HCT116 (cell line): ENCODE data around the gene CRHBP. TPM values are rescaled to one million over a fixed set of nuclear protein-coding genes. Genes with fewer than 3 reads are reported as not detected.

Experiments used
- ATAC-seq: fragments of 200-7000 bp; cut with Tn5 transposase; 2 replicates; pipeline ENCODE4 v1.9.1; 2020; ENCODE audit warnings: mild to moderate bottlenecking, moderate library complexity
- BruUV-seq: library from RNA; stranded (reverse); fragments of 400-500 nt; replicated peaks from 2 replicates; lab custom pipeline; 2021; lab: Mats Ljungman, UMichigan
- CTCF ChIA-PET: fragments of 300-600 bp; sonication (Branson Sonifier 250); formaldehyde crosslinking; loops from one replicate; lab custom pipeline; 2021; ENCODE audit warnings: antibody characterized with exemption; lab: Charles Lee
- POLR2A ChIA-PET: fragments of 300-600, 350-600 bp; sonication (Branson Sonifier 250); formaldehyde crosslinking; loops from one replicate; lab custom pipeline; 2021; ENCODE audit warnings: antibody characterized with exemption; lab: Charles Lee
- RAD21 ChIA-PET, 2 experiments: fragments of 300-600 bp; sonication (Branson Sonifier 250); formaldehyde crosslinking; loops; one replicate each; lab custom pipeline; 2023; ENCODE audit warnings: low total read pairs in 2 of 2; ENCODE audit not compliant: uncharacterized antibody in 2 of 2, unreplicated experiment in 2 of 2, low non-redundant PET in 1 of 2; lab: Charles Lee
- DNase-seq: peaks from one replicate; pipeline ENCODE4 v3.0.0-alpha.2; 2010; ENCODE audit warnings: low read depth, low spot score
- H2AFZ ChIP-seq: fragments of 200-600 bp; shearing (Covaris generic), sonication (generic); 2 replicates; pipeline ENCODE4 v1.6.1; 2017; ENCODE audit warnings: low read depth, mixed run types, mixed read lengths, antibody characterized with exemption, low read length; ENCODE audit not compliant: poor library complexity, severe bottlenecking
- H3K27ac ChIP-seq: 2 replicates; pipeline ENCODE4 v1.5.1; 2012; ENCODE audit warnings: low read depth, low read length
- H3K27me3 ChIP-seq: fragments of 200-600 bp; sonication (generic); 2 replicates; pipeline ENCODE4 v1.6.1; 2016; ENCODE audit warnings: mixed run types, low read length, mixed read lengths; ENCODE audit not compliant: insufficient read depth
- H3K36me3 ChIP-seq, 2 experiments: fragments of 200-500 bp in 1 of 2; fragments of 200-600 bp in 1 of 2; sonication (Bioruptor generic) in 1 of 2; sonication (generic) in 1 of 2; 2 replicates each; pipeline versions ENCODE4 v1.5.1 to v1.6.1; 2014 to 2016; ENCODE audit warnings: low read length in 2 of 2, inconsistent platforms in 1 of 2, mixed read lengths in 1 of 2, mixed run types in 1 of 2; ENCODE audit not compliant: insufficient read depth in 2 of 2, control insufficient read depth in 1 of 2
- H3K4me1 ChIP-seq, 2 experiments: fragments of 200-600 bp in 1 of 2; sonication (generic) in 1 of 2; 2 replicates each; pipeline versions ENCODE4 v1.5.1 to v1.6.1; 2012 to 2017; ENCODE audit warnings: low read length in 2 of 2, inconsistent platforms in 1 of 2, mild to moderate bottlenecking in 1 of 2, mixed read lengths in 1 of 2, mixed run types in 1 of 2, moderate library complexity in 1 of 2; ENCODE audit not compliant: insufficient read depth in 2 of 2, control insufficient read depth in 1 of 2
- H3K4me2 ChIP-seq: fragments of 200-600 bp; sonication (generic); 2 replicates; pipeline ENCODE4 v1.6.1; 2017; ENCODE audit warnings: mixed run types, low read length, mixed read lengths
- H3K4me3 ChIP-seq, 2 experiments: fragments of 200-600 bp in 1 of 2; sonication (generic) in 1 of 2; replicated peaks in 1 of 2; 2 replicates each; pipeline ENCODE4 v1.5.1; 2011 to 2016; ENCODE audit warnings: low read length in 2 of 2, control low read depth in 1 of 2, low read depth in 1 of 2, mild to moderate bottlenecking in 1 of 2, mixed read lengths in 1 of 2, mixed run types in 1 of 2
- H3K79me2 ChIP-seq: fragments of 200-600 bp; sonication (generic); 2 replicates; pipeline ENCODE4 v1.6.1; 2017; ENCODE audit warnings: mild to moderate bottlenecking, mixed run types, low read length, moderate library complexity, mixed read lengths; ENCODE audit not compliant: insufficient read depth
- H3K9ac ChIP-seq: fragments of 200-600 bp; sonication (generic); 2 replicates; pipeline ENCODE4 v1.6.1; 2016; ENCODE audit warnings: low read length, mixed read lengths
- H3K9me2 ChIP-seq: fragments of 200-600 bp; sonication (generic), shearing (Covaris generic); 2 replicates; pipeline ENCODE4 v1.6.1; 2017; ENCODE audit warnings: mixed run types, mild to moderate bottlenecking, moderate library complexity; ENCODE audit not compliant: insufficient read depth
- H3K9me3 ChIP-seq, 2 experiments: fragments of 200-500 bp in 1 of 2; fragments of 200-600 bp in 1 of 2; sonication (Bioruptor generic) in 1 of 2; sonication (generic) in 1 of 2; 2 replicates each; pipeline ENCODE4 v1.6.1; 2014 to 2017; ENCODE audit warnings: low read length in 2 of 2, mixed read lengths in 2 of 2, inconsistent platforms in 1 of 2, low read depth in 1 of 2, mild to moderate bottlenecking in 1 of 2, mixed run types in 1 of 2, moderate library complexity in 1 of 2; ENCODE audit not compliant: control insufficient read depth in 1 of 2, insufficient read depth in 1 of 2
- H4K20me1 ChIP-seq: fragments of 200-600 bp; sonication (generic), shearing (Covaris generic); 2 replicates; pipeline ENCODE4 v1.6.1; 2017; ENCODE audit warnings: mixed run types, mild to moderate bottlenecking, moderate library complexity; ENCODE audit not compliant: insufficient read depth
- CBX3 ChIP-seq: IDR thresholded peaks from 2 replicates; pipeline ENCODE4 v1.6.1; 2012; ENCODE audit warnings: low read depth
- CEBPB ChIP-seq: IDR thresholded peaks from 2 replicates; pipeline ENCODE4 v1.6.1; 2012; ENCODE audit warnings: low read depth
- EGR1 ChIP-seq: IDR thresholded peaks from 2 replicates; pipeline ENCODE4 v1.6.1; 2012; ENCODE audit warnings: low read depth
- EZH2 ChIP-seq: fragments of 200-600 bp; sonication (generic); IDR thresholded peaks from 2 replicates; pipeline ENCODE4 v1.6.1; 2017; ENCODE audit warnings: antibody characterized with exemption, mixed run types
- POLR2A ChIP-seq: IDR thresholded peaks from 2 replicates; pipeline ENCODE4 v1.7.0; 2011; ENCODE audit warnings: borderline replicate concordance; ENCODE audit not compliant: insufficient read depth, insufficient read length; ENCODE audit errors: extremely low read depth
- POLR2AphosphoS5 ChIP-seq: IDR thresholded peaks from 2 replicates; pipeline ENCODE4 v1.6.1; 2011; ENCODE audit warnings: mild to moderate bottlenecking, low read depth, low read length, moderate library complexity
- RAD21 ChIP-seq: IDR thresholded peaks from 2 replicates; pipeline ENCODE4 v1.6.1; 2012; ENCODE audit warnings: low read depth, mild to moderate bottlenecking
- SP1 ChIP-seq: IDR thresholded peaks from 2 replicates; pipeline ENCODE4 v1.6.1; 2012; ENCODE audit warnings: low read depth
- SRF ChIP-seq: IDR thresholded peaks from 2 replicates; pipeline ENCODE4 v1.6.1; 2012; ENCODE audit warnings: low read depth
- TCF7L2 ChIP-seq: IDR thresholded peaks from 2 replicates; pipeline ENCODE4 v1.7.0; 2011; ENCODE audit warnings: borderline replicate concordance, inconsistent platforms; ENCODE audit not compliant: insufficient read depth, insufficient read length; ENCODE audit errors: extremely low read depth
- intact Hi-C: fragments of 100-400 bp; cut with micrococcal nuclease; formaldehyde crosslinking; loops from 2 replicates; pipeline ENCODE4 v1.10.0; 2022
- total RNA-seq: library from RNA; stranded (reverse); gene quantifications from one replicate; pipeline ENCODE4 v1.2.1, GENCODE V29; 2021; ENCODE audit not compliant: unreplicated experiment
- TF ChIP-seq, protein P1 (sequence below): IDR thresholded peaks from 2 replicates; pipeline ENCODE4 v1.6.1; 2011; ENCODE audit warnings: mild to moderate bottlenecking, low read length, moderate library complexity; ENCODE audit not compliant: insufficient replicate concordance; ENCODE audit errors: extremely low read depth
- TF ChIP-seq, protein P2 (sequence below): IDR thresholded peaks from 2 replicates; pipeline ENCODE4 v1.6.1; 2012; ENCODE audit warnings: low read depth
- TF ChIP-seq, protein P3 (sequence below): IDR thresholded peaks from 2 replicates; pipeline ENCODE4 v1.6.1; 2012

Gene CRHBP
- total RNA-seq, 1 experiment from 2014 or later = not detected

DNA sequence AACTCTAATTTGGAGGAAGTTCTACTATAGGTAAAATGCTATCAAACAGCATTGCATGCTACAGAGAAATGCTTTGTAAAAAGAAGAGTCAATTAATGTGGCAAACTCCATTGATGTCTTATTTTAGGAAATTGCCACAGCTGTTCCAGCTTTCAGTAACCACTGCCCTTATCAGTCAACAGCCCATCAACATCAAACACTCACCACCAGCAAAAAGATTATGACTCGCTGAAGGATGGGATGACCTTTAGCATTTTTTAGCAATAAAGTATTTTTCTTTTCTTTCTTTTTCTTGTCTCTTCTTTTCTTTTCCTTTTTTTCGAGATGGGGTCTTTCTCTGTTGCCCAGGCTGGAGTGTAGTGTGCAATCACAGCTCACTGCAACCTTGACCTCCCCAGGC, 26.0 kb downstream of the CRHBP start:
- Histone ChIP-seq H3K9me3 (no peaks in the 10 kb centered on the region), H3K9ac (no peak overlapping the region), H3K4me3 (no peak overlapping the region), H3K9me2 (no peaks in the 10 kb centered on the region), H3K79me2 (no peaks in the 10 kb centered on the region), H3K36me3 (no peaks in the 10 kb centered on the region), H4K20me1 (no peaks in the 10 kb centered on the region), H3K4me1 (no peaks in the 10 kb centered on the region), H3K27me3 (no peaks in the 10 kb centered on the region), H3K27ac (no peak overlapping the region), H3K4me2 (no peak overlapping the region), H2AFZ (no peak overlapping the region)
- CTCF ChIA-PET = no interaction called here
- intact Hi-C loops = no loop called here
- POLR2A ChIA-PET = no interaction called here
- RAD21 ChIA-PET = no interaction called here
- DNase-seq (no peak), ATAC-seq (no peak)
- BruUV-seq = no TSS peak
- TF ChIP-seq SP1 (no peak), CBX3 (no peak), POLR2AphosphoS5 (no peak), SRF (no peak), TCF7L2 (no peak), EZH2 (no peak), POLR2A (no peak), RAD21 (no peak), EGR1 (no peak), CEBPB (no peak)
- TF ChIP-seq, protein P1, sequence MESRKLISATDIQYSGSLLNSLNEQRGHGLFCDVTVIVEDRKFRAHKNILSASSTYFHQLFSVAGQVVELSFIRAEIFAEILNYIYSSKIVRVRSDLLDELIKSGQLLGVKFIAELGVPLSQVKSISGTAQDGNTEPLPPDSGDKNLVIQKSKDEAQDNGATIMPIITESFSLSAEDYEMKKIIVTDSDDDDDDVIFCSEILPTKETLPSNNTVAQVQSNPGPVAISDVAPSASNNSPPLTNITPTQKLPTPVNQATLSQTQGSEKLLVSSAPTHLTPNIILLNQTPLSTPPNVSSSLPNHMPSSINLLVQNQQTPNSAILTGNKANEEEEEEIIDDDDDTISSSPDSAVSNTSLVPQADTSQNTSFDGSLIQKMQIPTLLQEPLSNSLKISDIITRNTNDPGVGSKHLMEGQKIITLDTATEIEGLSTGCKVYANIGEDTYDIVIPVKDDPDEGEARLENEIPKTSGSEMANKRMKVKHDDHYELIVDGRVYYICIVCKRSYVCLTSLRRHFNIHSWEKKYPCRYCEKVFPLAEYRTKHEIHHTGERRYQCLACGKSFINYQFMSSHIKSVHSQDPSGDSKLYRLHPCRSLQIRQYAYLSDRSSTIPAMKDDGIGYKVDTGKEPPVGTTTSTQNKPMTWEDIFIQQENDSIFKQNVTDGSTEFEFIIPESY = no peak
- TF ChIP-seq, protein P2, sequence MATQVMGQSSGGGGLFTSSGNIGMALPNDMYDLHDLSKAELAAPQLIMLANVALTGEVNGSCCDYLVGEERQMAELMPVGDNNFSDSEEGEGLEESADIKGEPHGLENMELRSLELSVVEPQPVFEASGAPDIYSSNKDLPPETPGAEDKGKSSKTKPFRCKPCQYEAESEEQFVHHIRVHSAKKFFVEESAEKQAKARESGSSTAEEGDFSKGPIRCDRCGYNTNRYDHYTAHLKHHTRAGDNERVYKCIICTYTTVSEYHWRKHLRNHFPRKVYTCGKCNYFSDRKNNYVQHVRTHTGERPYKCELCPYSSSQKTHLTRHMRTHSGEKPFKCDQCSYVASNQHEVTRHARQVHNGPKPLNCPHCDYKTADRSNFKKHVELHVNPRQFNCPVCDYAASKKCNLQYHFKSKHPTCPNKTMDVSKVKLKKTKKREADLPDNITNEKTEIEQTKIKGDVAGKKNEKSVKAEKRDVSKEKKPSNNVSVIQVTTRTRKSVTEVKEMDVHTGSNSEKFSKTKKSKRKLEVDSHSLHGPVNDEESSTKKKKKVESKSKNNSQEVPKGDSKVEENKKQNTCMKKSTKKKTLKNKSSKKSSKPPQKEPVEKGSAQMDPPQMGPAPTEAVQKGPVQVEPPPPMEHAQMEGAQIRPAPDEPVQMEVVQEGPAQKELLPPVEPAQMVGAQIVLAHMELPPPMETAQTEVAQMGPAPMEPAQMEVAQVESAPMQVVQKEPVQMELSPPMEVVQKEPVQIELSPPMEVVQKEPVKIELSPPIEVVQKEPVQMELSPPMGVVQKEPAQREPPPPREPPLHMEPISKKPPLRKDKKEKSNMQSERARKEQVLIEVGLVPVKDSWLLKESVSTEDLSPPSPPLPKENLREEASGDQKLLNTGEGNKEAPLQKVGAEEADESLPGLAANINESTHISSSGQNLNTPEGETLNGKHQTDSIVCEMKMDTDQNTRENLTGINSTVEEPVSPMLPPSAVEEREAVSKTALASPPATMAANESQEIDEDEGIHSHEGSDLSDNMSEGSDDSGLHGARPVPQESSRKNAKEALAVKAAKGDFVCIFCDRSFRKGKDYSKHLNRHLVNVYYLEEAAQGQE = no peak
- TF ChIP-seq, protein P3, sequence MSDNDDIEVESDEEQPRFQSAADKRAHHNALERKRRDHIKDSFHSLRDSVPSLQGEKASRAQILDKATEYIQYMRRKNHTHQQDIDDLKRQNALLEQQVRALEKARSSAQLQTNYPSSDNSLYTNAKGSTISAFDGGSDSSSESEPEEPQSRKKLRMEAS = no peak
